22Rv1 (cell line): ENCODE data around the gene ZFHX3.

Source experiments
- CTCF ChIP-seq: fragments of 450-650 bp; IDR thresholded peaks from 2 replicates; pipeline ENCODE4 v1.5.1; 2017; ENCODE audit warnings: mild to moderate bottlenecking
- ZFX ChIP-seq: fragments of 450-650 bp; IDR thresholded peaks from 2 replicates; pipeline ENCODE4 v1.6.1; 2017; ENCODE audit warnings: antibody characterized with exemption, borderline replicate concordance

DNA sequence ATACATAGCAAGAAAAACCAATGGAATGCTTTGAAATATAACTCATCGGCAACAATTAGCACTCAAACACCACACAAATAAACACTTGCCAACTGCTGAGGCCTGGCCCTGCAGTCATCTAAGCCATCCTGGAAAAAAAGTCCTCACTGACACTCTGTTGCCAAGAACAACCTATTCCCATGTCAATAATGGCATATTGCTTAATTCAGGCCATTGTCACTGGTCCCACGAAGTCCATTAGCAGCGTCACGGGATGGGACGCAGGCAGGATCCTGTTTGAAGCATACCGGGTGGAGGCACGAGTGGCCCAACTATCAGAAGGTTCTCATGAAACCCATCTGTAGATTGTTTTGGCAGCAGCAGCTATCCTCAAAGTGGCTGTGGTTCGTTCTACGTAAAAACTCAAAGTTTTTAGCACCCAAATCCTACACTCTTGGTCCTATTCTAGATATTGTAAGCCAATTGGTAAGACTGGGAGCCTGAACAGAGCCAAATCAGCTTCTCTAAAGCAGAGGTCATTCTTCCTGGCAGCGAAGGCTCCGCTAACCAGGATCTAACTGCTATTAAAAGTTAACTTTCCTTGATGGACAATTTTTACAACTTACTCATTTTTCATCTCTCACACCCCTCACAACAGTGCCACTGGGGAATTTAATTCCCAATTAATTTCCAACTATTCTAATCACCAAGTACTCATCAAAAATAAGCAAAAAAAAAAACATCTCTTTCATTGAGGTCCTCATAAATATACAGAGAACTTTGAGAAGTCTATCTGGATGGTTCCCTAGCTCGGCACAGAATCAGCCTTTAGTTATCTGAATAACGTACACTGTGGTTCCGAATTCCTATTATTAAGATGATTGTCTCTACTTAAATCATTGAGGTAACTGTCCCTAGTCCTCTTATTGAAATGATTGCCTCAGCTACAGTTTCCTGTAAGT lies 91.5 kb downstream of the ZFHX3 start:
- no peak for TF ChIP-seq CTCF
- TF ChIP-seq ZFX: no peak
